HG02938 (cell line): ENCODE results near the gene DOCK8.
A peak's percentile ranks its signal among the peaks of the same experiment; 100 is the strongest.

Experiments
- ATAC-seq: cut with Tn5 transposase; IDR thresholded peaks from one replicate; pipeline ENCODE4 v1.9.1; 2021; ENCODE audit warnings: mild to moderate bottlenecking, moderate library complexity; ENCODE audit not compliant: unreplicated experiment

DOCK8 gene

GRCh38 chr9:453832-454231 is 239.2 kb downstream of the DOCK8 start:
- ATAC-seq: no peak

GRCh38 chr9:456365-456764 is 241.7 kb downstream of the DOCK8 start:
- ATAC-seq: no peak

- no peak for ATAC-seq
Measured at GRCh38 chr9:458590-458989, 243.9 kb downstream of the DOCK8 start.

- ATAC-seq: no peak
Measured at GRCh38 chr9:459491-460444, 245.1 kb downstream of the DOCK8 start.

- ATAC-seq: no peak
Measured at GRCh38 chr9:462121-462520, 247.5 kb downstream of the DOCK8 start.

GRCh38 chr9:462606-463005 is 247.9 kb downstream of the DOCK8 start:
- no peak for ATAC-seq

GRCh38 chr9:463455-464171 is 248.9 kb downstream of the DOCK8 start:
- no peak for ATAC-seq

GRCh38 chr9:466747-467146 is 252.1 kb downstream of the DOCK8 start:
- ATAC-seq: no peak

- no peak for ATAC-seq
Measured at GRCh38 chr9:468766-469426, 254.2 kb downstream of the DOCK8 start.

GRCh38 chr9:469672-470551 is 255.2 kb downstream of the DOCK8 start:
- ATAC-seq: peak; percentile 90

GRCh38 chr9:470552-471194 is 256.0 kb downstream of the DOCK8 start:
- ATAC-seq: peak; percentile 6

- no peak for ATAC-seq
Measured at GRCh38 chr9:471320-471719, 256.7 kb downstream of the DOCK8 start.

GRCh38 chr9:472479-473075 is 257.9 kb downstream of the DOCK8 start:
- ATAC-seq: no peak

- ATAC-seq: no peak
Measured at GRCh38 chr9:477193-477592, 262.5 kb downstream of the DOCK8 start.

- no peak for ATAC-seq
Measured at GRCh38 chr9:479304-479970, 264.8 kb downstream of the DOCK8 start.

GRCh38 chr9:479971-480350 is 265.3 kb downstream of the DOCK8 start:
- no peak for ATAC-seq

GRCh38 chr9:482739-483138 is 268.1 kb downstream of the DOCK8 start:
- ATAC-seq: no peak

GRCh38 chr9:486156-486555 is 271.5 kb downstream of the DOCK8 start:
- ATAC-seq: no peak

GRCh38 chr9:487429-487828 is 272.8 kb downstream of the DOCK8 start:
- ATAC-seq: no peak
